Measurements from ENCODE around the gene VLDLR.

The VLDLR gene

GRCh38 chr9:2621722-2622460 is at the start of gene VLDLR:
VLDLR (plus strand) TSS chr9:2621787; CDS start chr9:2622190, 403 bp downstream.
- no peak for DNase-seq (ENCODE audit: low spot score)

- DNase-seq (ENCODE audit: low spot score), result no peak
Measured at GRCh38 chr9:2574203-2574602, 47.4 kb upstream of the VLDLR start.

GRCh38 chr9:2576631-2577030 is 45.0 kb upstream of the VLDLR start:
- no peak for DNase-seq (ENCODE audit: low spot score)

GRCh38 chr9:2583308-2584013 is 38.1 kb upstream of the VLDLR start:
- DNase-seq (ENCODE audit: low spot score), result no peak

- no peak for DNase-seq (ENCODE audit: low spot score)
Measured at GRCh38 chr9:2591967-2592366, 29.6 kb upstream of the VLDLR start.

- no peak for DNase-seq (ENCODE audit: low spot score)
Measured at GRCh38 chr9:2593744-2594143, 27.8 kb upstream of the VLDLR start.

GRCh38 chr9:2595973-2596372 is 25.6 kb upstream of the VLDLR start:
- no peak for DNase-seq (ENCODE audit: low spot score)

- no peak for DNase-seq (ENCODE audit: low spot score)
Measured at GRCh38 chr9:2597483-2597882, 24.1 kb upstream of the VLDLR start.

GRCh38 chr9:2599896-2600295 is 21.7 kb upstream of the VLDLR start:
- DNase-seq (ENCODE audit: low spot score), result no peak

GRCh38 chr9:2600307-2600706 is 21.3 kb upstream of the VLDLR start:
- no peak for DNase-seq (ENCODE audit: low spot score)

GRCh38 chr9:2601785-2602378 is 19.7 kb upstream of the VLDLR start:
- no peak for DNase-seq (ENCODE audit: low spot score)

GRCh38 chr9:2602704-2603116 is 18.9 kb upstream of the VLDLR start:
- no peak for DNase-seq (ENCODE audit: low spot score)

- no peak for DNase-seq (ENCODE audit: low spot score)
Measured at GRCh38 chr9:2603621-2604020, 18.0 kb upstream of the VLDLR start.

GRCh38 chr9:2605246-2605645 is 16.3 kb upstream of the VLDLR start:
- DNase-seq (ENCODE audit: low spot score), result no peak

GRCh38 chr9:2608276-2608675 is 13.3 kb upstream of the VLDLR start:
- DNase-seq (ENCODE audit: low spot score), result no peak

GRCh38 chr9:2610985-2611384 is 10.6 kb upstream of the VLDLR start:
- DNase-seq (ENCODE audit: low spot score), result no peak

- DNase-seq (ENCODE audit: low spot score), result no peak
Measured at GRCh38 chr9:2611961-2612360, 9.6 kb upstream of the VLDLR start.

- no peak for DNase-seq (ENCODE audit: low spot score)
Measured at GRCh38 chr9:2613730-2614271, 7.8 kb upstream of the VLDLR start.

GRCh38 chr9:2615497-2615896 is 6.1 kb upstream of the VLDLR start:
- DNase-seq (ENCODE audit: low spot score), result no peak

- DNase-seq (ENCODE audit: low spot score), result no peak
Measured at GRCh38 chr9:2616692-2617377, 4.8 kb upstream of the VLDLR start.

- no peak for DNase-seq (ENCODE audit: low spot score)
Measured at GRCh38 chr9:2618289-2618688, 3.3 kb upstream of the VLDLR start.

All from CD4-positive, alpha-beta T cell treated with Interleukin-2 at 100 ng/mL for 4 hours (primary cell).